HEK293 (cell line): ENCODE results near the gene NEU3.

ENCODE experiments used
- CTCF ChIA-PET: fragments of 350-600 bp; formaldehyde crosslinking; extraction: SDS; loops from one replicate; lab custom pipeline; 2021; ENCODE audit warnings: antibody characterized with exemption; lab: Yijun Ruan, JAX
- POLR2A ChIA-PET: fragments of 300-600 bp; formaldehyde crosslinking; extraction: SDS; loops from one replicate; lab custom pipeline; 2020; ENCODE audit warnings: antibody characterized with exemption, inconsistent platforms; lab: Yijun Ruan, JAX
- H3K27ac ChIP-seq: fragments of 200-500 bp; sonication (Bioruptor generic); 2 replicates; pipeline ENCODE4 v1.5.1; 2014; ENCODE audit warnings: low read depth, low read length, control low read depth, inconsistent platforms; ENCODE audit errors: extremely low read depth
- H3K36me3 ChIP-seq, 2 experiments: fragments of 200-500 bp in 1 of 2; sonication (Bioruptor generic) in 1 of 2; 1 replicate in 1 of 2; 2 replicates in 1 of 2; pipeline ENCODE4 v1.5.1; 2014 to 2017; ENCODE audit warnings: inconsistent platforms in 2 of 2, low read length in 2 of 2; ENCODE audit not compliant: control insufficient read depth in 2 of 2, insufficient read depth in 1 of 2
- H3K4me1 ChIP-seq: fragments of 200-500 bp; sonication (Bioruptor generic); 2 replicates; pipeline ENCODE4 v1.5.1; 2014; ENCODE audit warnings: mild to moderate bottlenecking, low read length, inconsistent platforms; ENCODE audit not compliant: control insufficient read depth, insufficient read depth
- H3K4me3 ChIP-seq: 2 replicates; pipeline ENCODE4 v1.5.1; 2011; ENCODE audit warnings: low read depth, mild to moderate bottlenecking, control low read depth, low read length, moderate library complexity
- H3K9me3 ChIP-seq: fragments of 200-500 bp; sonication (Bioruptor generic); 2 replicates; pipeline ENCODE4 v1.5.1; 2014; ENCODE audit warnings: low read depth, low read length, inconsistent platforms; ENCODE audit not compliant: control insufficient read depth, insufficient read depth
- GLIS2 ChIP-seq: fragments of 450-650 bp; formaldehyde crosslinking; IDR thresholded peaks from 2 replicates; pipeline ENCODE4 v1.5.1; 2016; ENCODE audit warnings: missing biosample characterization, missing genetic modification characterization
- KLF9 ChIP-seq: fragments of 450-650 bp; formaldehyde crosslinking; IDR thresholded peaks from 2 replicates; pipeline ENCODE4 v1.5.1; 2016; ENCODE audit warnings: missing biosample characterization, missing genetic modification characterization, low read depth
- TCF7L2 ChIP-seq: IDR thresholded peaks from 2 replicates; pipeline ENCODE4 v1.6.1; 2011; ENCODE audit warnings: low read depth, mild to moderate bottlenecking, inconsistent platforms, low read length, moderate library complexity, borderline replicate concordance
- ZBTB17 ChIP-seq: fragments of 450-650 bp; formaldehyde crosslinking; IDR thresholded peaks from 2 replicates; pipeline ENCODE4 v1.5.1; 2016; ENCODE audit warnings: missing biosample characterization, missing genetic modification characterization
- ZBTB26 ChIP-seq: fragments of 450-650 bp; formaldehyde crosslinking; optimal IDR thresholded peaks from 2 replicates; pipeline ENCODE3; 2016; ENCODE audit warnings: missing biosample characterization, mild to moderate bottlenecking, missing genetic modification characterization
- ZBTB7A ChIP-seq: fragments of 450-650 bp; formaldehyde crosslinking; IDR thresholded peaks from 2 replicates; pipeline ENCODE4 v1.5.1; 2016; ENCODE audit warnings: low read depth, missing biosample characterization, missing genetic modification characterization
- ZFP3 ChIP-seq: fragments of 450-650 bp; formaldehyde crosslinking; IDR thresholded peaks from 2 replicates; pipeline ENCODE4 v1.5.1; 2016; ENCODE audit warnings: low read depth, missing biosample characterization, missing genetic modification characterization
- ZFP41 ChIP-seq: fragments of 450-650 bp; formaldehyde crosslinking; IDR thresholded peaks from 2 replicates; pipeline ENCODE4 v1.5.1; 2016; ENCODE audit warnings: missing biosample characterization, missing genetic modification characterization, borderline replicate concordance
- ZFP69B ChIP-seq: fragments of 450-650 bp; formaldehyde crosslinking; IDR thresholded peaks from 2 replicates; pipeline ENCODE4 v1.5.1; 2016; ENCODE audit warnings: missing biosample characterization, missing genetic modification characterization
- ZNF2 ChIP-seq: fragments of 450-650 bp; formaldehyde crosslinking; IDR thresholded peaks from 2 replicates; pipeline ENCODE4 v1.5.1; 2016; ENCODE audit warnings: missing biosample characterization, missing genetic modification characterization
- ZNF324 ChIP-seq: fragments of 450-650 bp; formaldehyde crosslinking; IDR thresholded peaks from 2 replicates; pipeline ENCODE4 v1.5.1; 2016; ENCODE audit warnings: missing biosample characterization, missing genetic modification characterization
- ZNF404 ChIP-seq: fragments of 450-650 bp; formaldehyde crosslinking; IDR thresholded peaks from 2 replicates; pipeline ENCODE4 v1.5.1; 2017; ENCODE audit warnings: missing biosample characterization, missing genetic modification characterization
- ZNF513 ChIP-seq: fragments of 450-650 bp; IDR thresholded peaks from 2 replicates; pipeline ENCODE4 v1.5.1; 2018; ENCODE audit warnings: missing biosample characterization, missing genetic modification characterization
- ZNF529 ChIP-seq: fragments of 450-650 bp; formaldehyde crosslinking; IDR thresholded peaks from 2 replicates; pipeline ENCODE4 v1.5.1; 2017; ENCODE audit warnings: missing genetic modification characterization, missing biosample characterization; ENCODE audit not compliant: insufficient replicate concordance
- ZNF791 ChIP-seq: fragments of 450-650 bp; formaldehyde crosslinking; IDR thresholded peaks from 2 replicates; pipeline ENCODE4 v1.5.1; 2016; ENCODE audit warnings: missing biosample characterization, missing genetic modification characterization
- TF ChIP-seq, protein P1 (sequence below): fragments of 450-650 bp; formaldehyde crosslinking; IDR thresholded peaks from 2 replicates; pipeline ENCODE4 v1.5.1; 2017; ENCODE audit warnings: missing biosample characterization, missing genetic modification characterization
- TF ChIP-seq, protein P2 (sequence below): fragments of 450-650 bp; formaldehyde crosslinking; IDR thresholded peaks from 2 replicates; pipeline ENCODE4 v1.5.1; 2016; ENCODE audit warnings: missing biosample characterization, missing genetic modification characterization
- TF ChIP-seq, protein P3 (sequence below): fragments of 450-650 bp; formaldehyde crosslinking; IDR thresholded peaks from 2 replicates; pipeline ENCODE4 v1.5.1; 2016; ENCODE audit warnings: missing biosample characterization, missing genetic modification characterization
- TF ChIP-seq, protein P4 (sequence below): fragments of 450-650 bp; formaldehyde crosslinking; IDR thresholded peaks from 2 replicates; pipeline ENCODE4 v1.5.1; 2016; ENCODE audit warnings: missing biosample characterization, missing genetic modification characterization

NEU3 gene

DNA sequence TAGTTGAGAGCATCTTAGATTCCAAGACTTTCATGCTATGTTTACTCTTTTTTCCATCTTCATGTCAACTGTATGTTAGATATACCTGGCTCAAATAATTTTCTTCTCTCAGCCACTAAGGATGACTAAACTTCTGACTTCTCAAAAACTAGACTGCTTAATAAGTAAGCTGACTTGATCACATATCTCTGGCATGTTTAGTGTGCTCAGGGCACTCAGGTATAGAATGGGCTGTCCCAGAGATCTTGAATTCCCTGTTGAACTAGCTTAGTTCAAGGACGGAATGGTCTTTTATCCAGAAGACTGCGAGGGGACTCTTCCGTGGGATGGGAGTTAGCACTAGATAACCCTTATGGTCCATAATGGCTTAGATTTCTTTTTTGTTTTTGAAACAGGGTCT is 13.0 kb downstream of the NEU3 start:
- Histone ChIP-seq H3K4me1 (no peaks in the 10 kb centered on the region), H3K4me3 (no peak overlapping the region), H3K9me3 (no peaks in the 10 kb centered on the region), H3K27ac (no peak overlapping the region), H3K36me3 (peaks cover 0 to 21% of the 10 kb centered on the region in 2 experiments; a peak in 1 of 3 replicates)
- TF ChIP-seq, protein P1, sequence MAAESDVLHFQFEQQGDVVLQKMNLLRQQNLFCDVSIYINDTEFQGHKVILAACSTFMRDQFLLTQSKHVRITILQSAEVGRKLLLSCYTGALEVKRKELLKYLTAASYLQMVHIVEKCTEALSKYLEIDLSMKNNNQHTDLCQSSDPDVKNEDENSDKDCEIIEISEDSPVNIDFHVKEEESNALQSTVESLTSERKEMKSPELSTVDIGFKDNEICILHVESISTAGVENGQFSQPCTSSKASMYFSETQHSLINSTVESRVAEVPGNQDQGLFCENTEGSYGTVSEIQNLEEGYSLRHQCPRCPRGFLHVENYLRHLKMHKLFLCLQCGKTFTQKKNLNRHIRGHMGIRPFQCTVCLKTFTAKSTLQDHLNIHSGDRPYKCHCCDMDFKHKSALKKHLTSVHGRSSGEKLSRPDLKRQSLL = no peak
- no peak for TF ChIP-seq ZNF324
- TF ChIP-seq ZNF529 (tag by site-specific recombination) = no peak
- no peak for TF ChIP-seq ZFP69B (tag by site-specific recombination)
- TF ChIP-seq ZNF2 = no peak
- TF ChIP-seq, protein P2, sequence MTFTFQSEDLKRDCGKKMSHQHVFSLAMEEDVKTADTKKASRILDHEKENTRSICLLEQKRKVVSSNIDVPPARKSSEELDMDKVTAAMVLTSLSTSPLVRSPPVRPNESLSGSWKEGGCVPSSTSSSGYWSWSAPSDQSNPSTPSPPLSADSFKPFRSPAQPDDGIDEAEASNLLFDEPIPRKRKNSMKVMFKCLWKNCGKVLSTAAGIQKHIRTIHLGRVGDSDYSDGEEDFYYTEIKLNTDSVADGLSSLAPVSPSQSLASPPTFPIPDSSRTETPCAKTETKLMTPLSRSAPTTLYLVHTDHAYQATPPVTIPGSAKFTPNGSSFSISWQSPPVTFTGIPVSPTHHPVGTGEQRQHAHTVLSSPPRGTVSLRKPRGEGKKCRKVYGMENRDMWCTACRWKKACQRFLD (tag by site-specific recombination) = no peak
- TF ChIP-seq, protein P3, sequence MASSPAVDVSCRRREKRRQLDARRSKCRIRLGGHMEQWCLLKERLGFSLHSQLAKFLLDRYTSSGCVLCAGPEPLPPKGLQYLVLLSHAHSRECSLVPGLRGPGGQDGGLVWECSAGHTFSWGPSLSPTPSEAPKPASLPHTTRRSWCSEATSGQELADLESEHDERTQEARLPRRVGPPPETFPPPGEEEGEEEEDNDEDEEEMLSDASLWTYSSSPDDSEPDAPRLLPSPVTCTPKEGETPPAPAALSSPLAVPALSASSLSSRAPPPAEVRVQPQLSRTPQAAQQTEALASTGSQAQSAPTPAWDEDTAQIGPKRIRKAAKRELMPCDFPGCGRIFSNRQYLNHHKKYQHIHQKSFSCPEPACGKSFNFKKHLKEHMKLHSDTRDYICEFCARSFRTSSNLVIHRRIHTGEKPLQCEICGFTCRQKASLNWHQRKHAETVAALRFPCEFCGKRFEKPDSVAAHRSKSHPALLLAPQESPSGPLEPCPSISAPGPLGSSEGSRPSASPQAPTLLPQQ (tag by site-specific recombination) = no peak
- no peak for TF ChIP-seq ZFP3 (tag by site-specific recombination)
- no peak for TF ChIP-seq ZBTB7A
- TF ChIP-seq GLIS2 (tag by site-specific recombination) = no peak
- TF ChIP-seq ZBTB26 (tag by site-specific recombination) = no peak
- no peak for TF ChIP-seq ZFP41 (tag by site-specific recombination)
- no peak for TF ChIP-seq KLF9 (tag by site-specific recombination)
- TF ChIP-seq ZNF513 (tag by site-specific recombination) = no peak
- no peak for TF ChIP-seq ZNF404
- TF ChIP-seq, protein P4, sequence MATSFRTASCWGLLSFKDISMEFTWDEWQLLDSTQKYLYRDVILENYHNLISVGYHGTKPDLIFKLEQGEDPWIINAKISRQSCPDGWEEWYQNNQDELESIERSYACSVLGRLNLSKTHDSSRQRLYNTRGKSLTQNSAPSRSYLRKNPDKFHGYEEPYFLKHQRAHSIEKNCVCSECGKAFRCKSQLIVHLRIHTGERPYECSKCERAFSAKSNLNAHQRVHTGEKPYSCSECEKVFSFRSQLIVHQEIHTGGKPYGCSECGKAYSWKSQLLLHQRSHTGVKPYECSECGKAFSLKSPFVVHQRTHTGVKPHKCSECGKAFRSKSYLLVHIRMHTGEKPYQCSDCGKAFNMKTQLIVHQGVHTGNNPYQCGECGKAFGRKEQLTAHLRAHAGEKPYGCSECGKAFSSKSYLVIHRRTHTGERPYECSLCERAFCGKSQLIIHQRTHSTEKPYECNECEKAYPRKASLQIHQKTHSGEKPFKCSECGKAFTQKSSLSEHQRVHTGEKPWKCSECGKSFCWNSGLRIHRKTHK = no peak
- no peak for TF ChIP-seq ZBTB17 (tag by site-specific recombination)
- no peak for TF ChIP-seq ZNF791 (tag by site-specific recombination)
- TF ChIP-seq TCF7L2 = no peak
- POLR2A ChIA-PET = no interaction called here
- CTCF ChIA-PET = interaction anchor here (1.0 to 3.1 kb wide), 5 partner anchors 13 to 72 kb away, joined by 3 to 17 read pairs (median 6); partner anchors contain the start of gene NEU3
